NCI-H1048 (cell line): Measurements from ENCODE around the gene ZNF195.
"Not testable (repeated sequence)": the region's sequence is repeated elsewhere in the genome, so short reads cannot be mapped to it uniquely, and the experiment has no call there.

Source experiments
- DNase-seq: peaks from one replicate; lab custom pipeline; 2025; lab: John Stamatoyannopoulos, UW

The ZNF195 gene

GRCh38 chr11:3347127-3347526, 31.8 kb downstream of the ZNF195 start:
- no peak for DNase-seq

GRCh38 chr11:3346587-3346986, 32.4 kb downstream of the ZNF195 start:
- DNase-seq: no peak

DNA sequence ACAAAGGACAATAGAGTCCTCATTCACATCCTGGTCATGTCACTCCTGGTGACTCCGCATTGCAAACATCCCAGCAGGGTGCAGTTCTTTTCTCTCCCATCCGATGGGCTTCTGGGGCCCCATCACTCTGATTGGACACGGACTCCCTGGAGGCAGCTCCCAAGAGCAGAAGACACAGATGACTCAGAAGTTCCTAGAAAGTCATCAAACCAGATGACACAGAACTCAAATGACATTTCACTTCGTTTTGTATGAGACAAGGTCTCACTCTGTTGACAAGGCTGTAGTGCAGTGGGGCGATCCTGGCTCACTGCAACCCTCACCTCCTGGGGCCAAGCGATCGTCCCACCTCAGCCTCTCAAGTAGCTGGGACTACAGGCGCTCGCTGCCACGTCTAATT, 33.2 kb downstream of the ZNF195 start:
- DNase-seq: no peak

GRCh38 chr11:3344327-3345174, 34.4 kb downstream of the ZNF195 start:
- DNase-seq: no peak

- DNase-seq: no peak
These were observed 36.2 kb downstream of the ZNF195 start for GRCh38 chr11:3342709-3343108.

DNA sequence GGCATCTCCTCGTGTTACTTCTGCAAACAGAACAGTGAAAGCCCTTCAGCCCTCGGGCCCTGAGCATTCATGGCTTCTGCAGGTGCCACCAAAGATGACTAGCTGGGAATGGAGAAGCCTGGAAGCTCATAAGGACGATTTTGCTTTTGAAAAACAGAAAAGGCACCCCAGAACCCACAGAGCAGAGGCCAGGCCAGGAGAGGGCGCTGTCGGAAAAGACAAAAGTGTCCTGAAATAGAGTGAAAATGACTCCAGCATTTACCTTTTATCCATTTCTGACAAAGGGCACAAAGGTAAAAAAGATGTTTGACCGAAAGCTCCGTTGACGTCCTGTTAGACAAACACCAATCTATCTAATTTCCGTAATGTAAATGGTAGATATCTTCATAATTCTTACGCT, 37.6 kb downstream of the ZNF195 start:
- no peak for DNase-seq

DNA sequence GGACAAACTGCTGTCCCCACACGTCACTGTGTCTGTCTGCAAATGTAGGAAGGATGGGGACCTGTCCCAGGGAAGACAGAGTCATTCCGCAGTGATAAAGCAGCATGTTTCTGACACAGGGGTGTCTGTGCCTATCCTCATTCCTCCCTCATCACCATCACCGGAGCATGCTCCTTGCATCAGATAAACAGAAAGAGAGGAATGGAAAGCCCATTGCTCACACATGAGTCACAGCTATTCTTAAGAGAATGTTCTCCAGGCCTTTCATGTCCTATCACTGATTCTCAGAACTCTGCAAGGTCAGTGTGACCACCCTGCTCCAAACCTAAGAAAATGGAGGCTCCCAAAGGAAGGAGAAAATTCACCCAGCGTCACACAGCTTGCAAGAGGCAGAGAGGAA, 38.9 kb downstream of the ZNF195 start:
- no peak for DNase-seq

- DNase-seq: no peak
These were observed 39.7 kb downstream of the ZNF195 start for GRCh38 chr11:3339340-3339624.

GRCh38 chr11:3338569-3339339, 40.2 kb downstream of the ZNF195 start:
- DNase-seq: no peak

GRCh38 chr11:3336420-3336819, 42.5 kb downstream of the ZNF195 start:
- DNase-seq: not testable (repeated sequence)

DNA sequence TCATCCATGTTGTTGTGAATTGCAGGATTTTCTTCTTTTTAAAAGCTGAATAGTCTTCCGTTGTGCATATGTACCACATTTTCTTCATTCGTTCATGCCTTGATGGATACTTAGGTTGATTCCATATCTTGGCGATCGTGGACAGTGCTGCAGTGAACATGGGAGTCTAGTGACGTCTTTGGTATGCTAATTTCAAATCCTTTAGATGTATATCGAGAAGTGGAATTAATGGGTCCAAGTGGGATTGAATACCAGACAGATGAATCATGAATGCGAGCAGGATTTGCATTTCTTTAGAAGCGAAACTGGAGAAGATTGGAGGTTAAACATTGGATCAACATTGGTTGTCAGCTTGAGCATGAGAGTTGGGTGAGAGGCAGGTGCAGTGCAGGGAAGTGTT, 45.8 kb downstream of the ZNF195 start:
- DNase-seq: not testable (repeated sequence)

DNA sequence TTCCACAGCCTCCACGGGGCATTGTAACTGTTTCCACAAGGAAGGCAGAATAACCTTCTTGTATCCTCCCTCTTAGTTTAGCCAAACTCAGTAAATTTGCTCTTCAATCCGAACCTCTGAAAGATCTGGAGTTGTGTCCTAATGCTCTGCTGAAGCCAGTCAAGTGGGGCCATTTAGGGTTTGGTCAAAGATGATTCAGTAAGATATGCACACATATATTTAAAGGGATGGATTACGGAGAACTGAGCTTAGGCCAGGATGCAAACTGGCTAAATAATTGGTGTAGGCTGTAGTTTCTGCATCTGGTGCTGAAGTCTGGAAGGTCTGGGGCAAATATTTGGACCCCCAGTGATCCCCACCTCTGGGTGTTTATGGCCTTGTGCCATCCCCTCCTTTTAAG, 47.9 kb downstream of the ZNF195 start:
- DNase-seq: not testable (repeated sequence)

DNA sequence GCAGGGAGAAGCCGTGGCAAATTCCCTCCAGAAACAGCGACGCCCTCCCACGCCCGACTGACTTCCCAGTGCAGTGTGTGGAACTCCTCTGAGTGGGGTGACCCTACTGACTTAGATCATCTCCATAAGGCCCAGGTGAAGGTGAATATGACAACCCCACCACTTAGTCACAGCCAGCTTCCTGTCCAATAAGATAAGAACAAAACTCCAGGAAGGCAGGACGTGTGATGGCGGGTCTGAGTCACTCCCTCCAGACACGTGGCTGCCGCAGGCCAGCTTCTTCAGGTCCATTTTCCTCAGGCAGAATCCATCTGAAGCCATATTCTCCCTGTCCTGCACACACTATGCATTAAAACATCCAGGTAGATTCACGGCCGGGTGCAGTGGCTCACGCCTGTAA, 48.9 kb downstream of the ZNF195 start:
- not testable (repeated sequence) for DNase-seq

DNA sequence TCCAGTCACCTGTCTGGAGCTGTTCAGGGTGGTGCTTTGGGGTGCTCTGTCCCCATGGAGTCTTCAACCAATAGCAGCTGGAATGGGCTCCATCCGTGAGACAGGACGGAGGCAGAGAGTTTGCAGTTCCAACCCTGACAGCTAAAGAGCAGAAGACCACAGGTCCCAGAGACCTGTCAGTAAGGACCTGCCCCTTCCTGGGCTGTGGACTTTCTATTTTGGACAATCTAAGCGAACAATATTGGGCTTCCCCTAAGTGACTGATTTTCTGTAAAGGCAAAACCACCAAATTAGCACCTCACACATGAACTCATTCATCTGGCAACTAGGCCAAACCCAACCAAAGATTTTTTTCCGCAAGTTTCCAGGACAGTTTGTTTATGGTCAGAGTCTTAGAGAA, 50.4 kb downstream of the ZNF195 start:
- not testable (repeated sequence) for DNase-seq

GRCh38 chr11:3326450-3326849, 52.5 kb downstream of the ZNF195 start:
- not testable (repeated sequence) for DNase-seq

- DNase-seq: not testable (repeated sequence)
These were observed 54.2 kb downstream of the ZNF195 start for GRCh38 chr11:3324724-3325123.
